ENCODE measurements around the gene LCAT.

LCAT gene

DNA sequence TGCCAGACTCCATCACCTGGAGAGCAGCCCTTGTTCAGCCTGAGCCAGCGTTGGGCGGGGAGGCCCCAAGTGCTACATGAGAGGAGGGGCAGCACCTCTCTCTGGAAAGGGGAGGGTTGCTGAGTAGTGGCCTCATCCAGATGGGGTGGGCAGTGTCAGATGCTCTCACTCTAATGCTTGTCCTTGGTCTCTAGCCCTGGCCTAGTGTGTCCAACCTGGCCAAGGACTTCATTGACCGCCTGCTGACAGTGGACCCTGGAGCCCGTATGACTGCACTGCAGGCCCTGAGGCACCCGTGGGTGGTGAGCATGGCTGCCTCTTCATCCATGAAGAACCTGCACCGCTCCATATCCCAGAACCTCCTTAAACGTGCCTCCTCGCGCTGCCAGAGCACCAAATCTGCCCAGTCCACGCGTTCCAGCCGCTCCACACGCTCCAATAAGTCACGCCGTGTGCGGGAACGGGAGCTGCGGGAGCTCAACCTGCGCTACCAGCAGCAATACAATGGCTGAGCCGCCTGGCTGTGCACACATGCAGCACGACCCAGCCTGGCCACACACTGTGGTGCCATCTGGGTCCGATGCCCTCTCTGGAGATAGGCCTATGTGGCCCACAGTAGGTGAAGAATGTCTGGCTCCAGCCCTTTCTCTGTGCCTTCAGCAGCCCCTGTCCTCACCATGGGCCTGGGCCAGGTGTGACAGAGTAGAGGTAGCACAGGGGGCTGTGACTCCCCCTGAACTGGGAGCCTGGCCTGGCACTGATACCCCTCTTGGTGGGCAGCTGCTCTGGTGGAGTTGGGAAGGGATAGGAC, 16.6 kb downstream of the LCAT start:
- H2BK5ac ChIP-seq (ENCODE audit: low read depth, low read length, poor library complexity), result no peak overlapping the region
- H4K91ac ChIP-seq (ENCODE audit: low read depth, low read length), result no peak overlapping the region
- no peak overlapping the region for H2BK120ac ChIP-seq (ENCODE audit: insufficient read depth, low read length, poor library complexity)
- H3K18ac ChIP-seq (ENCODE audit: low read length), result no peak overlapping the region
- H3K27me3 ChIP-seq (ENCODE audit: insufficient read depth, low read length), result no peaks in the 10 kb centered on the region
- H3K27ac ChIP-seq (ENCODE audit: low read depth, low read length), result no peak overlapping the region
- H2AFZ ChIP-seq (ENCODE audit: insufficient read depth, low read length, poor library complexity), result no peak overlapping the region
- no peaks in the 10 kb centered on the region for H3K79me2 ChIP-seq (ENCODE audit: control insufficient read depth, insufficient read depth, low read length, poor library complexity)
- H3K4ac ChIP-seq (ENCODE audit: low read depth, low read length), result no peak overlapping the region
- no peak overlapping the region for H3K9ac ChIP-seq (ENCODE audit: low read length)
- no peak overlapping the region for H2AK5ac ChIP-seq (ENCODE audit: low read length)
- no peak overlapping the region for H4K12ac ChIP-seq (ENCODE audit: low read depth, low read length)
- H3K4me3 ChIP-seq (ENCODE audit: low read depth, low read length), result no peak overlapping the region
- H3K4me1 ChIP-seq (ENCODE audit: control insufficient read depth in 1 of 2, insufficient read depth in 2 of 2, low read length in 2 of 2), result no peaks in the 10 kb centered on the region
- peaks cover 18 to 20% of the 10 kb centered on the region in 2 experiments for H3K36me3 ChIP-seq (ENCODE audit: control insufficient read depth in 1 of 2, insufficient read depth in 2 of 2, low read length in 2 of 2)
- peak in 1 of 2 donors; percentile 16 for DNase-seq
- H4K8ac ChIP-seq (ENCODE audit: low read depth, low read length), result no peak overlapping the region
- WGBS (ENCODE audit: extremely low coverage, insufficient coverage, insufficient read length), result no CpG with 5 or more reads among the region's 22 CpGs
- H3K79me1 ChIP-seq (ENCODE audit: low read length), result no peaks in the 10 kb centered on the region
- no peak overlapping the region for H2BK12ac ChIP-seq (ENCODE audit: low read length)
- H3K9me3 ChIP-seq (ENCODE audit: insufficient read depth, low read depth, low read length), result peaks cover 6% of the 10 kb centered on the region
- H3K14ac ChIP-seq (ENCODE audit: low read length), result no peak overlapping the region
- H3K4me2 ChIP-seq (ENCODE audit: low read length), result no peak overlapping the region
- H3K23ac ChIP-seq (ENCODE audit: low read length), result no peak overlapping the region

DNA sequence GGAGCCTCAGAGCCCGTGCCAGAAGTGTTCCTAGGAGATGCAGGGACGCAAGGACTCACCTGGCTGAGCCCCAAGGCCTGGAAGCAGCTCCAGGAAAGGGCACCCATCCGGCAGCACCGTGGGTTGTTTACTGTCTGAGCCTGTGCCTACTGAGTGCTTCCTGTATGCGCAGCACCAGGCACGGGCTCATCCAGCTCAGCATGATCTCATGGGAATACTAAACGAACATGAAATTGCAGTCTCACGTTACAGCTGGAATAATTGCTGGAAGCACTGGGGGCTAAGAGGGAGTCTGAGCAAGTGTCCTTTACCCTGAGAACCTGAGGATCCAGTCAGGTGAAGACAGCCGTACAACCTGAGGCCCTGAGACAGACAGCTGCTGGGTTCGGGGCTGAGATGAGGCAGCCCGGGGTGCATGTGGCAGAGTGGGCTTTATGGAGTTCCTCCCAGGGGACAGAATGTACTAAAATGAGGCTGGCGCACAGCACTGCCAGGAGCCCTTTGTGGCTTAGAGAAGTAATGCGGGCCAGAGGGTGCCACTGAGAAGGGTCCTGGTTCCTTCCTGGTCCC, 17.7 kb downstream of the LCAT start:
- no peak for DNase-seq
- no CpG with 5 or more reads among the region's 13 CpGs for WGBS (ENCODE audit: extremely low coverage, insufficient coverage, insufficient read length)

DNA sequence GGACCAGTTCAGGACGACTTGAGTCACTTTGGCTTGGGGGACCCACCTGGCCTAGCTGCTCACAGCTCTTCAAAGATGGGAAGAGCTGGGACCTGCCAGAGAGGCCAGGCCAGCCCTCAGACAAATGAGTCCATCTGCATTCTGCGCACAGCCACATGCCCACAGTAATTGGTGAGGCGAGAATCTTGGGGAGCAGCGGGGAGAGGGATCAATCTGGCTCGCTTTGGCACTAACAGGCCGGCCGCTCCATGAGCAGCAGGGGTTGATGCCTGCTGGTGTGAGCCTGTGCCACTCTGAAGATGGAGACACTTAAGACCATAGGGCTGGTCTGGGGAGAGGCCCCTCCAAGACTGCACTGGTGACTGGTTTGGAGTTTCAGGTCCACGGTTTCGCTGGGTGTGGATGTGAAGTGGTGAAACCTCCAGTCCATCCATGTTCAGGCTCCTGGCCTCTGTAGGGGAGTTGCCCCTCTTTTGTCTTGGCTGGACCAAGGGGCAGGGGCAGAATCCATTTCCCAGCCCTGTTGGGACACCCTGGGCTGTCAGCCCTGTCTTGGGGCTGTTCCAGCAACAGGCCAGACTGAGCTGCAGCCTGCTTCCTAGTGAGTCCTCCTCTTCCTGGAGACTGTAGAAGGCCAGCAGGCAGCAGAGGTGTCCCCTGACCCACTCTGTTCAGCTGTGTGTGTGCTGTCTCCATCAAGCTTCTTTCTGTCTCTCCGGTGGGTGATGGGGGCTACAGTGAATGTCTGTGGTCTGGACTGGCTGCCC, 19.6 kb downstream of the LCAT start:
- peaks cover 23 to 26% of the 10 kb centered on the region in 2 experiments for H3K36me3 ChIP-seq (ENCODE audit: control insufficient read depth in 1 of 2, insufficient read depth in 2 of 2, low read length in 2 of 2)
- no peak overlapping the region for H4K91ac ChIP-seq (ENCODE audit: low read depth, low read length)
- no peak overlapping the region for H4K8ac ChIP-seq (ENCODE audit: low read depth, low read length)
- no peaks in the 10 kb centered on the region for H3K79me1 ChIP-seq (ENCODE audit: low read length)
- no peak overlapping the region for H3K14ac ChIP-seq (ENCODE audit: low read length)
- H3K9ac ChIP-seq (ENCODE audit: low read length), result no peak overlapping the region
- H2BK120ac ChIP-seq (ENCODE audit: insufficient read depth, low read length, poor library complexity), result no peak overlapping the region
- no peak for DNase-seq
- H2BK12ac ChIP-seq (ENCODE audit: low read length), result no peak overlapping the region
- WGBS (ENCODE audit: extremely low coverage, insufficient coverage, insufficient read length), result no CpG with 5 or more reads among the region's 10 CpGs
- no peak overlapping the region for H3K23ac ChIP-seq (ENCODE audit: low read length)
- no peaks in the 10 kb centered on the region for H3K4me1 ChIP-seq (ENCODE audit: control insufficient read depth in 1 of 2, insufficient read depth in 2 of 2, low read length in 2 of 2)
- no peak overlapping the region for H4K12ac ChIP-seq (ENCODE audit: low read depth, low read length)
- H3K18ac ChIP-seq (ENCODE audit: low read length), result no peak overlapping the region
- H3K27ac ChIP-seq (ENCODE audit: low read depth, low read length), result no peak overlapping the region
- no peak overlapping the region for H2AK5ac ChIP-seq (ENCODE audit: low read length)
- no peak overlapping the region for H3K4me3 ChIP-seq (ENCODE audit: low read depth, low read length)
- no peaks in the 10 kb centered on the region for H3K79me2 ChIP-seq (ENCODE audit: control insufficient read depth, insufficient read depth, low read length, poor library complexity)
- no peak overlapping the region for H3K4ac ChIP-seq (ENCODE audit: low read depth, low read length)
- H2BK5ac ChIP-seq (ENCODE audit: low read depth, low read length, poor library complexity), result no peak overlapping the region
- H3K27me3 ChIP-seq (ENCODE audit: insufficient read depth, low read length), result no peaks in the 10 kb centered on the region
- H3K4me2 ChIP-seq (ENCODE audit: low read length), result no peak overlapping the region
- peaks cover 7% of the 10 kb centered on the region for H3K9me3 ChIP-seq (ENCODE audit: insufficient read depth, low read depth, low read length)
- no peak overlapping the region for H2AFZ ChIP-seq (ENCODE audit: insufficient read depth, low read length, poor library complexity)

More for the DNA sequence above, 17.7 kb downstream of the LCAT start:
- H2BK12ac ChIP-seq (ENCODE audit: low read length), result no peak overlapping the region
- H3K27me3 ChIP-seq (ENCODE audit: insufficient read depth, low read length), result no peaks in the 10 kb centered on the region
- H2AK5ac ChIP-seq (ENCODE audit: low read length), result no peak overlapping the region
- no peak overlapping the region for H3K23ac ChIP-seq (ENCODE audit: low read length)
- no peak overlapping the region for H3K27ac ChIP-seq (ENCODE audit: low read depth, low read length)
- no peak overlapping the region for H3K14ac ChIP-seq (ENCODE audit: low read length)
- no peak overlapping the region for H2AFZ ChIP-seq (ENCODE audit: insufficient read depth, low read length, poor library complexity)
- H4K8ac ChIP-seq (ENCODE audit: low read depth, low read length), result no peak overlapping the region
- H2BK120ac ChIP-seq (ENCODE audit: insufficient read depth, low read length, poor library complexity), result no peak overlapping the region
- H3K36me3 ChIP-seq (ENCODE audit: control insufficient read depth in 1 of 2, insufficient read depth in 2 of 2, low read length in 2 of 2), result peaks cover 18 to 20% of the 10 kb centered on the region in 2 experiments
- no peak overlapping the region for H2BK5ac ChIP-seq (ENCODE audit: low read depth, low read length, poor library complexity)
- H3K9ac ChIP-seq (ENCODE audit: low read length), result no peak overlapping the region
- no peaks in the 10 kb centered on the region for H3K79me2 ChIP-seq (ENCODE audit: control insufficient read depth, insufficient read depth, low read length, poor library complexity)
- H3K79me1 ChIP-seq (ENCODE audit: low read length), result no peaks in the 10 kb centered on the region
- no peak overlapping the region for H3K4me3 ChIP-seq (ENCODE audit: low read depth, low read length)
- H3K4me1 ChIP-seq (ENCODE audit: control insufficient read depth in 1 of 2, insufficient read depth in 2 of 2, low read length in 2 of 2), result no peaks in the 10 kb centered on the region
- H3K9me3 ChIP-seq (ENCODE audit: insufficient read depth, low read depth, low read length), result peaks cover 6% of the 10 kb centered on the region
- no peak overlapping the region for H3K4ac ChIP-seq (ENCODE audit: low read depth, low read length)
- H4K91ac ChIP-seq (ENCODE audit: low read depth, low read length), result no peak overlapping the region
- H3K4me2 ChIP-seq (ENCODE audit: low read length), result no peak overlapping the region
- no peak overlapping the region for H4K12ac ChIP-seq (ENCODE audit: low read depth, low read length)
- no peak overlapping the region for H3K18ac ChIP-seq (ENCODE audit: low read length)

DNA sequence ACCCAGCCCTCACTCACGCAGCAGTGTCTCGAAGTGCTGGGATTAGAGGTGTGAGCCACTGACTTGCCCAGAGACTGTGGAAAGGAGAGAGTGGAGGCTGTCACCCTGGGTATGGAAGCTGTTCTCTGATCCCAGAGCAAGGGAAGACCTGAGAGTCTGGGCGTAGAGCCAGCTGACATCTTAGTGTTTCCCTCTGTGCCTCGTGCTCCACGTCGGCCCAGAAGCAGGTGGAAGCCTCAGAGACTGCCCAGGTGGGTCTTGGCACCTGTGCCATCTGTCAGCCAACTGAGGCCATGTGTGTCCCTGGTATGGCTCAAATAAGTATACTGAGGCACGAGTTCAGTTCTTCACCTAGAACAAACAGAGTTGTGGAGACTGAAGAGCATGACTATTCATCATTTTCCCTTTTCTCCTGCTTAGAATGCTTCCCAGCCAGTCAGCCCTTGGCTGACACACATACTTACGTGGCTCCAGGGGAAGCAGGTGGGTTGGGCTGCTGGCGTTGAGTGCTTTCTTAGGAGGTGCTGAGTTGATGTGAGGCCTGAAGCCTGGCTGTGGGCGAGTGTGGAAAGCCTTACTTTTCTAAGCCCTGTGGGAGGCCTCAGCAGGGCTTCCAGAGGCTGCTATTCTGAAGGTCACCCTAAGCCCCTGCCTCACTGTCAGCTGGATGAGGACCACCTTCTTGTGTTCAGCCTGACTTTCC, 20.4 kb downstream of the LCAT start:
- H4K8ac ChIP-seq (ENCODE audit: low read depth, low read length), result no peak overlapping the region
- H3K27ac ChIP-seq (ENCODE audit: low read depth, low read length), result no peak overlapping the region
- DNase-seq, result no peak
- no peaks in the 10 kb centered on the region for H3K27me3 ChIP-seq (ENCODE audit: insufficient read depth, low read length)
- H3K79me1 ChIP-seq (ENCODE audit: low read length), result no peaks in the 10 kb centered on the region
- H3K79me2 ChIP-seq (ENCODE audit: control insufficient read depth, insufficient read depth, low read length, poor library complexity), result no peaks in the 10 kb centered on the region
- peaks cover 7% of the 10 kb centered on the region for H3K9me3 ChIP-seq (ENCODE audit: insufficient read depth, low read depth, low read length)
- H2BK120ac ChIP-seq (ENCODE audit: insufficient read depth, low read length, poor library complexity), result no peak overlapping the region
- no peaks in the 10 kb centered on the region for H3K4me1 ChIP-seq (ENCODE audit: control insufficient read depth in 1 of 2, insufficient read depth in 2 of 2, low read length in 2 of 2)
- no peak overlapping the region for H3K4me3 ChIP-seq (ENCODE audit: low read depth, low read length)
- H4K12ac ChIP-seq (ENCODE audit: low read depth, low read length), result no peak overlapping the region
- H3K18ac ChIP-seq (ENCODE audit: low read length), result no peak overlapping the region
- H3K4ac ChIP-seq (ENCODE audit: low read depth, low read length), result no peak overlapping the region
- peaks cover 23 to 29% of the 10 kb centered on the region in 2 experiments for H3K36me3 ChIP-seq (ENCODE audit: control insufficient read depth in 1 of 2, insufficient read depth in 2 of 2, low read length in 2 of 2)
- H3K14ac ChIP-seq (ENCODE audit: low read length), result no peak overlapping the region
- H3K4me2 ChIP-seq (ENCODE audit: low read length), result no peak overlapping the region
- no peak overlapping the region for H2AK5ac ChIP-seq (ENCODE audit: low read length)
- H2BK5ac ChIP-seq (ENCODE audit: low read depth, low read length, poor library complexity), result no peak overlapping the region
- H4K91ac ChIP-seq (ENCODE audit: low read depth, low read length), result no peak overlapping the region
- H3K23ac ChIP-seq (ENCODE audit: low read length), result no peak overlapping the region
- H3K9ac ChIP-seq (ENCODE audit: low read length), result no peak overlapping the region
- WGBS (ENCODE audit: extremely low coverage, insufficient coverage, insufficient read length), result no CpG with 5 or more reads among the region's 10 CpGs
- H2BK12ac ChIP-seq (ENCODE audit: low read length), result no peak overlapping the region
- no peak overlapping the region for H2AFZ ChIP-seq (ENCODE audit: insufficient read depth, low read length, poor library complexity)
